Activated CD4-positive, alpha-beta T cell treated with anti-CD3 and anti-CD28 coated beads for 4 hours (primary cell): ENCODE data around the gene PVRIG.
"Not testable (repeated sequence)": the region's sequence is repeated elsewhere in the genome, so short reads cannot be mapped to it uniquely, and the experiment has no call there.

ENCODE experiments used
- DNase-seq, 2 donors: peaks; one replicate each; pipeline ENCODE4 v3.0.0-alpha.2; 2020

Gene PVRIG

DNA sequence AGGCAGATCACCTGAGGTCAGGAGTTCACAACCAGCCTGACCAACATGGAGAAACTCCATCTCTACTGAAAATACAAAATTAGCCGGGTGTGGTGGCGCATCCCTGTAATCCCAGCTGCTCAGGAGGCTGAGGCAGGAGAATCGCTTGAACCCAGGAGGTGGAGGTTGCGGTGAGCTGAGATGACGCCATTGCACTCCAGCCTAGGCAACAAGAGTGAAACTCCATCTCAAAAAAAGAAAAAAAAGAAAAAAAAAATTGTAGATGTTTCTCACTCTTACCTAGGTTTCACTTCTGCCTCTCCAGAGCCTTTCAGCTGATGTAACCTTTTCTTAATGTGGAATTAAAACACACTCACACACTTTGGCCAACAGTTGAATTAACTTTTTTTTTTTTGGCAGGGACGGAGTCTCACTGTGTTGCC, 23.8 kb upstream of the PVRIG start:
- DNase-seq, result not testable (repeated sequence)

DNA sequence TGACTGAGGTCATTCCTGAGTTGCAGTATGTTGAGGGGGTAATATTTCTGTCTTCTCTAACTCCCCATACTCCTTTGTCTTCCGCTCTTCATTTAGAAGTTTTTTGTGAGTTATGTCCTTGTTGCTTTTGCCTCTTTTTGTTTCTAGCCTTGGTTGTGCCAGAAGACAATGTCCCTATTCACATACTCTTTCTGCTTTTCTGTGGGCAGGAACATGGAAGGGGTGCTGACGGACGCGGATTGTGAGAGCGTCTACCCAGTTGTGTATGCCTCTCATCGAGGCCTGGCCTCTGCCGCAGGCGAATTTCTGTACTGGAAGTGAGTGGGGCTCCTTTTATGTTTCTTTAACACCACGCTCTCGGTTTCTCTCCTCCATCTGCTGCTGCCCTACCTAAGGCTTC, 21.5 kb upstream of the PVRIG start:
- no peak for DNase-seq

DNA sequence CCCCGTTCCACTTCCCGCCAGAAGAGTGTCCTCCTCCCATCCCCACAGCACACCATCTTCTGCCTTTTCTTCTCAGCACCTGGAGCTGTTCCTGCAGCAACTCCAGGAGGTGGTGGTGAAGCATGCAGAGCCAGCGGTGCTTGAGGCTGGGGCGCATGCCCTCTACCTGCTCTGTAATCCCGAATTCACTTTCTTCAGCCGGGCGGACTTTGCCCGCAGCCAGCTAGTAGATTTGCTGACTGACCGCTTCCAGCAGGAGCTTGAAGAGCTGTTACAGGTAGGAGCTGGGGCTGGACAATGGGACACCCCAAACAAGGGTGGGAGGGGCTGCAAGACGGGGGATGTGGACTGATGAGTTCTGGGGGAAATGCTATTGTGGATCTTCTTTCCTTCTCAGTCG, 19.1 kb upstream of the PVRIG start:
- DNase-seq, result no peak

DNA sequence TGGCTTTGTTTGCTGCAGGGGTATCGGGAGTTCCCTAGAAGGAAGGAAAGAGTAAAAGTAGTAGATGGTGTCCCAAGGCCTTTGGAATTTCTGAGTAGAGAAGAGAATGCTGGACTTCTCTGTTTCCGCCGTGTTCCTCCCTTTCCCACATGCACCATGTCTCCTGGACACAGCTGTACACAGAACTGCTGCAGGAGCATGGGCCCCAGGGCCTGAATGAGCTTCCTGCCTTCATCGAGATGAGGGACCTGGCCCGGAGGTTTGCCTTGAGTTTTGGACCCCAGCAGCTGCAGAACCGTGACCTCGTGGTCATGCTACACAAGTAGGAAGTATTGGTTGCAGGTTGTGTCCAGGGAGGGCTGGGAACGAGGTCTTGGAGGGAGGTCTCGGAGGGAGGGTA, 15.3 kb upstream of the PVRIG start:
- DNase-seq, result no peak

DNA sequence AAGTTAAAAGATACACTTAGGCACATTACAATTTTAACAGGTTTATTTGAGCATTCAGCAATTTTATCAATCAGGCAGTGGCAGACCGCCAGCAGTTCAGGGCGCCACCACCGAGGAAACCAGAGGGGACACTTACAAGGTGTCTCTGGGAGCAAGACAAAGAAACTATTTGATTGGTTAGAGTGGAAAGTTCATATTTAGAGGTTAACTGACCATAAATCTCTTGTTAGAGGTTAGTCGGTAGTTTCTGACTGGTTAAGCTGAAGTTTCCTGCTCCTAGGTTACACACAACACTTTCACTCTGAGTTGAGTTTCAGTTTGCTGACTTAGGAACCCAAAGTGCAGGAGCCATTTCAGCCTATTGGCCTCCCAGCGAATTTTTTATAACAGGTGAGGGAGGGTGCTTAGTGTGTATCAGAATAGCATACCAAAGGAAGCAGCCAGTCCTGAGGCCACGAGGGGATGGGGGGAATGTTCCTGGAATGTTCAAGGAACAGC, 10.8 kb upstream of the PVRIG start:
- no peak for DNase-seq

DNA sequence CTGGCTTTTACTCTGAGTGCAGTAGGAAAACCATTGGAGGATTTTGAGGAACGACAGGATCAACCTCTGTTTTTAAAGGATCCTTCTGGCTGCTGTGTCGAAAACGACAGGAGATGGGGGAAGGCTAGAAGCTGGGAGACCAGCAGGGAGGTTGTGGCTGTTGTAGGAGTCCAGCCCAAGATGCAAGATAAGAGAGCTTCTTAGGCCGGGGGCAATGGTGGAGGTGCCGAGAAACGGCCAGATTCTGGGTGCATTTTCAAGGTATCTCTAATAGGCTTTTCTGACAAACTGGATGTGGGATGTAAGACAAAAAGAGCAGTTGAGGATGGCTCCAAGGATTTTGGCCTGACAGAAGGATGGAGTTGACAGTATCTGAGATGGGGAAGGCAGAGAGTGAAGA, 10.3 kb upstream of the PVRIG start:
- no peak for DNase-seq

DNA sequence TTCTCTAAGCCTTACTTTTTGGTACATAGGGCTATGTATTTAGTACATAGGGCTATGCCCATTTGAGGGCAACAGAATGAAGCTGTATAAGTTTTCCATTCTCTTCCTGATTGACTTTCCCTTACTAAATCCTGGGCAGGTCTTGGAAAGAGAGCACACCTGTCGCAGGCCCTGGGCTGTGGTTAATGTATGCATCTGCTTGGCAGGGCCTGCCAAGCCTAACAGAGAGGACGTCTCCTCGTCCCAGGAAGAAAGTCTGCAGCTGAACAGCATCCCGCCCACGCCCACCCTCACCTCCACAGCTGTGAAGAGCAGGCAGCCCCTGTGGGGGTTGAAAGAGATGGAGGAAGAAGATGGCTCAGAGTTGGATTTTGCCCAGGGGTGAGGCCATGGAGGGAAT, 8.9 kb upstream of the PVRIG start:
- DNase-seq, result peak in 1 of 2 donors; percentile 28

DNA sequence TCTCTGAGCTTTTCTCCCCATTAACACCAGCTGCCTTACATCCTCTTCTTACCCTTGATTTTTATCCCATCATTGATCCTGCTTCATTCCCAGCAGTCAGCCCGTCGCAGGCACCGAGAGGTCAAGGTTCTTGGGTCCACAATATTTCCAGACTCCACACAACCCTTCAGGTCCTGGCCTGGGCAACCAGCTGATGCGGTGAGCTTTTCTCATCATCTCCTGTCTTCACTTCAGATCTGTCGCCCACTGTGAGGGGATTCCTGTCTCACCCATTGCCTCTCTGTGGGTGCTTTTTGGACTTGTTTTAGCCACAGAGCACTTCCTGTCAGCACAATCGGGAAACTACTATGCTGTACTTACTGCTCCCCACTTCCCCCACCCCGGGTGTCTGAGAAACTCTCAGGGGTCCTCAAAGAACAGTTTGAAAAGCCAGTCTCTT, 8.4 kb upstream of the PVRIG start:
- no peak for DNase-seq

DNA sequence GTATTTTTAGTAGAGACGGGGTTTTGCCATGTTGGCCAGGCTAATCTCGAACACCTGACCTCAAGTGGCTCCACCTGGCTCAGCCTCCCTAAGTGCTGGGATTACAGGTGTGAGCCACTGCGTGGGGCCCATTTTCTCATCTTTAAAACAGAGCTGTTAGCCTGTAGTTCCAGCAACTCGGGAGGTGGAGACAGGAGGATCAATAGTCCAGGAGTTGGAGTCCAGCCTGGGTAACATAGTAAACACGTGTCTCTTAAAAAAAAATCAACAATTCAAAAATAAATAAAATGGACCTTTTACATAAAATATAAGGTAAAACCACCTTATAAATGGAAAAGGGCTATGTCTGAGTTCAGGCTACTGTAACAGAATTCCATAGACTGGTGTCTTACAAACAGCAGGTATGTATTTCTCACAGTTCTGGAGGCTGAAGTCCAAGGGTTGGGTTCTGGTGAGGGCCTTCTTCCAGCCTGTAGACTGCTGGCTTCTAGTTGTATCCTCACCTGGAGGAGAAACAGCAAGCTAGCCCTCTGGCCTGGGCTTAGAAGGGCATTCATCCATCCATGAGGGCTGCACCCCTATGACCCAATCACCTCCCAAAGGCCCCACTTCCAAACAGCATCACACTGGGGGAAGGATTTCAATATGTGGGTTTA, 7.0 kb upstream of the PVRIG start:
- no peak for DNase-seq

DNA sequence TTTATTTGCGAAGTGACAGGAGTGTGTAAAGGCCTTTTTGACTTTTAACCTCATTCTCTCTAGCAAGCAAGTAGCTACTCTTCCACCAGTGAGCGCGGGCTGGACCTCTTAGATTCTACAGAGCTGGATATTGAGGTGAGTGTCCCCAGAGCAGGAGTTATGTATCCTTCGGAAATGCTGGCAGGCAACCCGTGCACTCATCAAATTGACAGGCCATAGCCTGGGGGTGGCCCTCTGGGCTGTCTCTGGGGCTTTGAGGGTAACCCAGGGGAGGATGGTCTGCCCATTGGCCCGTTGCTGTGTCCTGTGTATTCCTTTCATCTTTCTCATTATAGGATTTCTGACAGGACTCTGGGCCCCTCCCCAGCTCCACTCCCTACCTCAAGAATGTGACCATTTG, 6.1 kb upstream of the PVRIG start:
- DNase-seq, result no peak

DNA sequence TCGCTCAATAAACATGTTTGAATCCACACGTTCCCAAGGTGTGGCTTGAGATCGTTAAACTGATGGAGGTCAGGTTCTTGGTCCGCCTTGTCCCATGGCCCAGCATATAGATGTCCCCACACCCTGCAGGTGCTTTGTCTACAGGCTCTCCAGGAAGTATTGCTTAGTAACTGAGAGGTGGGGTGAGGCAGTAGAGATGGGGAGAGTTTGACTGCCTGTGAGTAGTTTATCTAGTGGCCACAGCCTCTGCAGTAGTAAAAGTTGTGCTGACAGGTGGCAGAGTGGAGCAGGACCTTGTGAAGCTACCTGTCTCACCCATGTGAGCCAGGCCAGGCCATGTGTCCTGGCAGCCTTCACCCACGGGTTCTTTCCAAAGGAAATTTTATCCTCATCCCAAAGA, 5.4 kb upstream of the PVRIG start:
- not testable (repeated sequence) for DNase-seq

DNA sequence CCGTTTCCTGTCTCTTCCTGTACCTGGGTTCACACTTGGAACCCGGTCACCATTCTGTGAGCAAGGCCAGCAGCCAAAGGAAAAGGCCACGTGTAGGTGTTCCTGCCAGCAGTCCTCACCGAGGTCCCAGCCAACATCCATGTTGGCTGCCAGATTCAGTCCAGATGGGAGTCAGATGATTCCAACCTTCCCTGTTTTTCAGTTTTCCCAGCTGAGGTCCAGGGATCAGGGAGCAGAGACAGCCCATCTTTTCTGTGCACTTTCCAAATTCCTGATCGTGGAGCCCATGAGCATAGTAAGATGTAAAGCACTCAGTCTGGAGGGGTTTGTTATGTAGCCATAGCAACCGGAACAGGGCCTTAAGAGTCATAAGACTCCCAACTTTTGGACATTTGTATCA, 3.9 kb upstream of the PVRIG start:
- DNase-seq, result no peak

DNA sequence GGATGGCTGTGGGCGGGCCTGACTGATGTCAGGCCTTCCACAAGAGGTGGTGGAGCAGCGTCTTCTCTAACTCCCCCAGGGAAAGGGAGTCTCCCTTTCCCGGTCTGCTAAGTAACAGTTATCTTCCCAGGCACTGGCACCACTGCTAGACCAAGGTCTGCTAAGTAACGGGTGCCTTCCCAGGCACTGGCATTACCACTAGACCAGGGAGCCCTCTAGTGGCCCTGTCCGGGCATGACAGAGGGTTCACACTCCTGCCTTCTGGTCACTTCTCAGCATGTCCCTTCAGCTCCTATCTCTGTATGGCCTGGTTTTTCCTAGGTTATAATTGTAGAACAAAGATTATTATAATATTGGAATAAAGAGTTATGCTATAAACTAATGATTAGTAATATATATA, 1.8 kb upstream of the PVRIG start:
- DNase-seq, result peak; percentile 72 to 78

DNA sequence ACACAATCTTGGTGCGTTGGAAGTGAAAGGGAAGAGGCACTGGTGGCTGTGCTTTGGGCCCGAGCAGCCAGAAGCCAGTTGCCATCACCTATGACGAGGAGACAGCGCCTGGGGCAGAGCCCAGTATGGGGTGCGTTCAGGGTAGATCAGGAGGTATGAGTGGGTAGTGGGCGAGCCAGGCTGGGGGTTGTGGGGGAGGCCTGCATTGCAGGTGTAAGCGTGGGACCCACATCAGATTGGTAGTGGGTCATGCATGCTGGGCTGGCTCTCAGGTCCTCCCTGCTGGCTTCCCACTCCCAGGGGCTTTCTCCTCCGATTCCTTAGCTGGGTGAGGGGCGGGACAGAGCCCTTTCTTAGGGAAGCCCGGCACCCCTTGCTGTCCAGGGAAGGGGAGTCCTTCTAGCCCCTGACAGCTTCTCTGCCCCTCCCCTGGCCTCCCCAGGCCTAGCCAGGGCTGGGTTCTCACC, 445 bp upstream of the PVRIG start:
- DNase-seq, result peak in 1 of 2 donors; percentile 52

DNA sequence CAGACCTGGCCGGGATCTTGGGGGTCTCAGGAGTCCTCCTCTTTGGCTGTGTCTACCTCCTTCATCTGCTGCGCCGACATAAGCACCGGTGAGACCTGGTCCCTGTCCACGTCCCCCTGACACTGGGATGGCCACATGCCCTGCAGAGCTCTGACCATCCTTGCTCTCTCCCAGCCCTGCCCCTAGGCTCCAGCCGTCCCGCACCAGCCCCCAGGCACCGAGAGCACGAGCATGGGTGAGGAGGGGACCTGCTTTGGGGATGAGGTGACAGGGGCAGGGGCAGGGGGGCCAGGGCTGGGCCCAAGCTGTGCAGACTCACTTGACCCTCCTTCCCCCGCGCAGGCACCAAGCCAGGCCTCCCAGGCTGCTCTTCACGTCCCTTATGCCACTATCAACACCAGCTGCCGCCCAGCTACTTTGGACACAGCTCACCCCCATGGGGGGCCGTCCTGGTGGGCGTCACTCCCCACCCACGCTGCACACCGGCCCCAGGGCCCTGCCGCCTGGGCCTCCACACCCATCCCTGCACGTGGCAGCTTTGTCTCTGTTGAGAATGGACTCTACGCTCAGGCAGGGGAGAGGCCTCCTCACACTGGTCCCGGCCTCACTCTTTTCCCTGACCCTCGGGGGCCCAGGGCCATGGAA, 959 bp downstream of the PVRIG start:
- DNase-seq, result no peak

DNA sequence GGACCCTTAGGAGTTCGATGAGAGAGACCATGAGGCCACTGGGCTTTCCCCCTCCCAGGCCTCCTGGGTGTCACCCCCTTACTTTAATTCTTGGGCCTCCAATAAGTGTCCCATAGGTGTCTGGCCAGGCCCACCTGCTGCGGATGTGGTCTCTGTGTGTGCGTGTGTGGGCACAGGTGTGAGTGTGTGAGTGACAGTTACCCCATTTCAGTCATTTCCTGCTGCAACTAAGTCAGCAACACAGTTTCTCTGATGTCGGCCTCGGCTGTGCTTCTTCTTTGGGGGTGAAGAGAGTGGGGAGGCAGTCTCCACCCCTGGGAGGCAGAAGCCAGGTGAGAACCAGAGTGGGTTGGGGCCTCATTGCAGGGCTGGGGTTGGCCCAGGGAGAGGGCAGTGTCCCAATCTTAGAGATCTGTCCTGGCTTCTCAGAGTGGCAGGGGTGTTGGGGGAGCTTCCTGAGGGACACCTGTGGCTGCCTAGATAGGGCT, 1.5 kb downstream of the PVRIG start:
- DNase-seq, result peak; percentile 67 to 82

DNA sequence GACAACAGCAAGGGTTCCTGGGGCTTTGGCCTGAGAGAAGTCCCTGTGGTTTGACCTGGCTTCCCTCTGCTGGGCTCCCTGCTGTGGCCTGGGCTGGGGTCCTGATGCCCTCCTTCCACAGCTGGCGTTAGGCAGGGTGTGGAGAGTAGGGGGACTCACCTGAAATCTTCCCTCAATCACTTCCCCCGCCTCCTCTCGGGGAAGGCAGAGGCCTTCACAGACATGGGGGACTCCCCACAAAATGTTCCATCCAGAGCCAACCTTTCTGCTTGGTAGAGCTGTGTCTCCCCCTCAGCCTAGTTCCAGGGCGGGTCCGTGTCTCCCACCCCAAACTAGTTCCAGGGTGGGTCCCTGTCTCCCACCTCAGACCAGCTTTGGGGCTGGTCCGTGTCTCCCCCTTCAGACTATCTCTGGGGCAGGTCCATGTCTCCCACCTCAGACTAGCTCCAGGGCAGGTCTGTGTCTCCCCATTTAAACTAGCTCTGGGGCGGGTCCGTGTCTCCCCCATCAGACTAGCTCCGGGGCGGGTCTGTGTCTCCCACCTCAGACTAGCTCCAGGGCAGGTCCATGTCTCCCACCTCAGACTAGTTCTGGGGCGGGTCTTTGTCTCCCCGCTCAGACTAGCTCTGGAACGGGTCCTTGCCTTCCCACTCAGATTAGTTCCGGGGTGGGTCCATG, 2.2 kb downstream of the PVRIG start:
- DNase-seq, result peak in 1 of 2 donors; percentile 43

DNA sequence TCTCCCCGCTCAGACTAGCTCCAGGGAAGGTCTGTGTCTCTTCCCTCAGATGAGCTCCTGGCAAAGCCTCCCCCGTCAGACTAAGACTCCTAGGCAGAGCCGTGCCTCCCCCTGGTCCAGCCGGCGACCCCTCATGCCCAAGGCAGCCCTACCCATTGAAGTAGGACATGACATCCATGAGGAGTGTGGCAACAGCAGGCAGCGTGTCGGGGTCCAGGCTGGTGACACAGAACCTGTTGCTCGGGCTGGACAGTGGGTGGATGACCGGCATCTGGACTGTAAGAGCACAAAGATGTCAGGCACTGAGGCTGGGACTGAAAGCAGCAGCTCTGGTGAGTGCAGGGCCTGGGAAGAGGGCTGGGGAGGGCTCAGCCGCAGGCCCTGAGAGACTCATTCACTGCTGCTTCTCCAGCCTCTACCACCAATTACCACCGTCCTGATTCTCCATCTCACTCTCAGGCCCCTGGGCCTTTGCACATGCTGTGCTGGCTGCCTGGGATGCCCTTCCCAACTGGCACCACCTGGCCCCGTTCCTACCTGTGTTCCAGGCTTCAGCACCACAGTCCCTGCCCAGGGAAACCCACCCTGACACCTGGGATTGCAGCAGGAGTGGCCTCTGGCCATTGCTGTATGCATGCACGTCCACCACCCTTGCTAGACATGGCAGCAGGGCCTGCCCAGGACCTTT, 2.8 kb downstream of the PVRIG start:
- DNase-seq, result no peak

DNA sequence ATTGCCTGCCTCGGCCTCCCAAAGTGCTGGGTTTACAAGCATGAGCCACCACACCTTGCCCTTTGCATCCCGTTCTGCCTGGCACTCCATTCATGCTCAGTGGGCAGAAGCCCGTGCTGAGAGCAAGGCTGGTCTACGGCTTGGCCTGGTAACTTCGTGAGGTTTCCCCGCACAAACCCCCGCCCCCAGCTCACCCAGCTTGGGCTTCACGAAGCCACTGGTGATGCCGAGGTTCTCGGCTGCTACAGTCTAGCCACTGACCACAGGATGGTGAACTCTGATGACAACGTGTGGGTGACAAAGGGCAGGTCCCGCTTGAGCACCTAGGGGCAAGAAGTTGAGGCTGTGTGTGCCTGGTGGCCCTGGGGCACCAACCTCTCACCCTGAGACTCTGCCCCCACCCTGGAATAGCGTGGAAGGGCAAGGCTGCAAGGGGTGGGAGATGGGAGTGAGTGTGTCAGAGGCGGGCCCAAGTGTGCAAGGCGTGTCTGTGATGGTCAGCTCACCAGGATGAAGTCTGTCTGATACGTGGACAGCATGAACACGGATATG, 3.7 kb downstream of the PVRIG start:
- not testable (repeated sequence) for DNase-seq

DNA sequence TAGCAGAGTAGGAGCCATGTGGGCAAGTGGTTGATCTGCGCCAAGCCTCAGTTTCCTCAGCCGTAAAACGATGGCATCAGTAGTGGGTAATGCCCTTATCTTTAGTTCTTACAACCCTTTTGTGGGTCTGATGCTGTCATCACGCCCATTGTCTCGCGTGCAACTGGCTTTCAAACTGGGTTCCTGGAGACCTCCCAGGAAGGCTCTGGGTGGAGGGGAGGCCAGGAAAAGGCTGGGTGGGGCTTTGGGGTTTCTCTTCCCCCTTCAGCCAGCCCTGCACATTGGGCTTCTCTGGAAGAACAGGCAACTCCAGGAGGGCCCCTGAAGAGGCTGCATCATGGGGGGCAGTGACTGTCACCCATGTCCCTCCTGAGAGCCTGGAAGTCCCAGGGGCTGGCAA, 5.1 kb downstream of the PVRIG start:
- DNase-seq, result not testable (repeated sequence)

DNA sequence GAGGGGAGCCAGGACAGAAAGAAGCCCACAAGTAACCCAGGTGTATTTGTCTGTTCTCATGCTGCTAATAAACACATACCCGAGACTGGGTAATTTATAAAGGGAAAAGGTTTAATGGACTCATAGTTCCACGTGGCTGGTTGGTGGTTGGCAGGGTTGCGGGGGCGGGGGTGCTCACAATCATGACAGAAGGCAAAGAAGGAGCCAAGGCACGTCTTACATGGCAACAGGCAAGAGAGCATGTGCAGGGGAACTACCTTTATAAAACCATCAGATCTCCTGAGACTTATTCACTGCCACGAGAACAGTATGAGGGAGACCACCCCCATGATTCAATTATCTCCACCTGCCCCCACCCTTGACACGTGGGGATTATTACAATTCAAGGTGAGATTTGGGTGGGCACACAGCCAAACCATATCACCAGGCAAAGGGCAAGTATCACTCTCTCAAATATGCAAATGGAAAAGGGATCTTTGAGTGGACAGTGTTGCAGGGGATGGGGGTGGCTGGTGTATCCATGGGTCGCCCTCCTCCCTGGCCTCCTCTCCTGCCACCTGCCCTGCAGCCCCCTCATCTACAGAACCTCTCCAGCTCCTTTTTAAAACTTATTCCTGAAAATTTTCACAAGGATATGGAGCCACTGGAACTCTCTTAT, 15.0 kb downstream of the PVRIG start:
- not testable (repeated sequence) for DNase-seq

DNA sequence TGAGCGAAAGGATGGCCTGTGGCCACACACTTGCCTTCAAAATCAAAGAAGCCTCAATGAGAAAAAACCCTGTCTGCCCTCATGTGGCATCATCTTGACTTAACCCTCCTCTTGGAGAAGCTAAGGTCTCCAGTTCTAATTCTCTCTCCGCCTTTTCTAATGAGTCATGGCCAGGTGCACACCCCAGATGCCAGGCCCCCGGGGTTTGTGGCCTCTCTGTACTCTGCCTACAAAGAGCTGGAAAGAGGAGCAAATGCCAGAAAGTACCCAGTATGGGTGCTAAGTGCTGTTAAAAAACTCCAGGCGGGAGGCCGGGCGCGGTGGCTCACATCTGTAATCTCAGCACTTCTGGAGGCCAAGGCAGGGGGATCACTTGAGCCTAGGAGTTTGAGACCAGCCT, 20.2 kb downstream of the PVRIG start:
- not testable (repeated sequence) for DNase-seq
